Gastrocnemius medialis (tissue), 4 donors: ENCODE measurements around the gene CARD8.

Experiments
- POLR2A ChIP-seq, 2 donors: fragments of 450-650 bp; IDR thresholded peaks; one replicate each; pipeline ENCODE4 v1.6.1; 2017; ENCODE audit warnings: antibody characterized with exemption in 2 of 2, mild to moderate bottlenecking in 2 of 2, moderate library complexity in 2 of 2
- TF ChIP-seq, protein P1 (sequence below), 5 experiments: fragments of 450-650 bp in 3 of 5; fragments of 200-600 bp in 2 of 5; sonication (generic) in 2 of 5; IDR thresholded peaks in 4 of 5; conservative IDR thresholded peaks in 1 of 5; 1 replicate in 4 of 5; 2 replicates in 1 of 5; pipeline ENCODE4 v1.5.1; 2016 to 2019; ENCODE audit warnings: antibody characterized with exemption in 5 of 5, mild to moderate bottlenecking in 3 of 5, moderate library complexity in 3 of 5

DNA sequence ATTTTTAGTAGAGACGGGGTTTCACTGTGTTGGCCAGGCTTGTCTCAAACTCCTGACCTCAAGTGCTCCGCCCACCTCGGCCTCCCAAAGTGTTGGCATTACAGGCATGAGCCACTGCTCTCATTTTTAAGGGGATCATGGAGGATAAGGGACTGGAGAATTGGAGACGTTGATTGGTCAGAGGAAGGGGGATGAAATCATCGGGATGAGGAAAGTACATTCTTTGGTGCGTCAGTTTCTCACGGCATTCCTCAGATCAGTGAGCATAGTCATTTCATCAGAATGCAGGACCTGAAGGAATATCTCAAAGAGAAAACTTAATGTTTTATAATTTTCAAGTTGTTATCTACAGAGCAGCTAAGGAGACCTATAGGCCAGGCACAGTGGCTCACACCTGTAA is 28.2 kb upstream of the CARD8 start:
- TF ChIP-seq, protein P1, sequence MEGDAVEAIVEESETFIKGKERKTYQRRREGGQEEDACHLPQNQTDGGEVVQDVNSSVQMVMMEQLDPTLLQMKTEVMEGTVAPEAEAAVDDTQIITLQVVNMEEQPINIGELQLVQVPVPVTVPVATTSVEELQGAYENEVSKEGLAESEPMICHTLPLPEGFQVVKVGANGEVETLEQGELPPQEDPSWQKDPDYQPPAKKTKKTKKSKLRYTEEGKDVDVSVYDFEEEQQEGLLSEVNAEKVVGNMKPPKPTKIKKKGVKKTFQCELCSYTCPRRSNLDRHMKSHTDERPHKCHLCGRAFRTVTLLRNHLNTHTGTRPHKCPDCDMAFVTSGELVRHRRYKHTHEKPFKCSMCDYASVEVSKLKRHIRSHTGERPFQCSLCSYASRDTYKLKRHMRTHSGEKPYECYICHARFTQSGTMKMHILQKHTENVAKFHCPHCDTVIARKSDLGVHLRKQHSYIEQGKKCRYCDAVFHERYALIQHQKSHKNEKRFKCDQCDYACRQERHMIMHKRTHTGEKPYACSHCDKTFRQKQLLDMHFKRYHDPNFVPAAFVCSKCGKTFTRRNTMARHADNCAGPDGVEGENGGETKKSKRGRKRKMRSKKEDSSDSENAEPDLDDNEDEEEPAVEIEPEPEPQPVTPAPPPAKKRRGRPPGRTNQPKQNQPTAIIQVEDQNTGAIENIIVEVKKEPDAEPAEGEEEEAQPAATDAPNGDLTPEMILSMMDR (IDR thresholded peaks at IDR 0.05 in 4 of 5, conservative IDR thresholded peaks at IDR 0.05 in 1 of 5), result no peak
- no peak for TF ChIP-seq POLR2A (IDR thresholded peaks at IDR 0.05)
